ENCODE measurements around the gene ZDHHC14.
A peak's percentile ranks its signal among the peaks of the same experiment; 100 is the strongest.

Gene ZDHHC14

DNA sequence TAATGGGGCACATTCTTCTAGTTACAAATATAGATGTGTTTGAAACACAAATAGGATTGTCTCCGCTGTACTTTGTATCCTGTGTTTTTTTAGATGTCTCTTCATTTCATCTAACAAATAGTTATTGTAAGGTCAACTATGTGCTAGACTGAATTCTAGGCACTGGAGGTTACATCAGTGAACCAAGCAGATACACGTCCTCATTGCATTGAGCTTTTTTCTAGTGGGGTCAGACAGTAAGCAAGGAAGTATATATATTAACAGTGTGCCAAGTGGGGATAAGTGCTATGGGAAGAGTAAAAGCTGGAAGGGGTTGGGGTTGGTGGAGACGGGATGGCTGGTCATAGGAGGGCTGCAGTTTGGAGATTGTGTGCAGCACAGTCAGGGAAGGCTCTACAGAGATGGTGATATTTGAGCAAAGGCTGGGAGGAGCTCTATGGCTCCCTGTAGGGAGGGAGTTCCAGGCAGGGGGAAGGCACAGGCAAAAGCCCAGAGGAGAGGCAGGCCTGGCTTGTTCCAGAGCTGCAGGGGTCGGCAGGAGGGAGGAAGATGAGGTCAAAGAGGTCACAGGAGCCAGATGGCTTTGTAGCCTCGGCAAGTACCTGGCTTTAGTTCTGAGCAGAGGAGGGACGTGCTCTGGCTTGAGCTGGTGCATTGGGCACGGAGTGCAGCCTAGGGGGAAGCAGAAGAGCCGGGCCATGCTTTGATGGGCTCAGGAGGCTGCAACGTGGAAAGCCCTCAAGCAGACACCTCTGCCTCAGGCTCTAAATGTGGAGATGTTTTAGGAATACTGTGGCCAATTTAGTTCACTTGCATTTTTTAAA is 152.3 kb downstream of the ZDHHC14 start:
- no peak for TF ChIP-seq CTCF (IDR thresholded peaks at IDR 0.05; ENCODE audit: control insufficient read depth, insufficient read depth, low read depth, low read length, missing control alignments)
- no peak for DNase-seq (ENCODE audit: low read depth)
- no peak overlapping the region for H3K4me3 ChIP-seq (ENCODE audit: control insufficient read depth, low read depth, low read length)

DNA sequence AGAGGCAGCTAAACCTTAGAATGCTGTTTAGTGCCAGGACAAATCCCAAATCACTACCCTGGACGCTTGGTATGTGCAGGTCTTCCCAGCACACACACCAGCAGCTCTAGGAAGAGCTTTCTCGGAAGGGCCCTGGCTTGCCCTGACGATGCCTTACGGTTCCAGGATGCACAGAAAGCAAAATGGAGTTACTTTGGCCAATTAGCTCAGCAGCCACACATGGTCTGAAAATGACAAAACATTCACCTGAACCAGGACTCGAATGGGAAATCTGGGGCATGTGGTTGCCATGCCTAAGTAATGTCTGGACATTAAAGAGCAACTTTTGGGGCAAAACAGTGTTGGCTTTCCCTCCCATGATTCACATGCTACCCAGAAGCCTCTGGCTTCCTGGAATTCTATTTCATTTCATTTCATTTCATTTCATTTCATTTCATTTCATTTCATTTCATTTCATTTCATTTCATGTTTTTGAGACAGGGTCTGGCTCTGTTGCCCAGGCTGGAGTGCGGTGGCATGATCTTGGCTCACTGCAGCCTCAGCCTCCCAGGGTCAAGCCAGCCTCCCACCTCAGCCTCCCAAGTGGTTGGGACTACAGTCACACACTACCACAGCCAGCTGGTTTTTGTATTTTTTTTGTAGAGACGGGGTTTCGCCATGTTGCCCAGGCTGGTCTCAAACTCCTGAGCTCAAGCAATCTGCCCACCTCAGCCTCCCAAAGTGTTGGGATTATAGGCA is 153.3 kb downstream of the ZDHHC14 start:
- no peak for DNase-seq (ENCODE audit: low read depth)
- no peak for TF ChIP-seq CTCF (IDR thresholded peaks at IDR 0.05; ENCODE audit: control insufficient read depth, insufficient read depth, low read depth, low read length, missing control alignments)
- H3K4me3 ChIP-seq (ENCODE audit: control insufficient read depth, low read depth, low read length), result no peak overlapping the region

GRCh38 chr6:157534977-157535339 is 154.0 kb downstream of the ZDHHC14 start:
- TF ChIP-seq CTCF (IDR thresholded peaks at IDR 0.05; ENCODE audit: control insufficient read depth, insufficient read depth, low read depth, low read length, missing control alignments), result no peak
- no peak for DNase-seq (ENCODE audit: low read depth)
- H3K4me3 ChIP-seq (ENCODE audit: control insufficient read depth, low read depth, low read length), result no peak overlapping the region

DNA sequence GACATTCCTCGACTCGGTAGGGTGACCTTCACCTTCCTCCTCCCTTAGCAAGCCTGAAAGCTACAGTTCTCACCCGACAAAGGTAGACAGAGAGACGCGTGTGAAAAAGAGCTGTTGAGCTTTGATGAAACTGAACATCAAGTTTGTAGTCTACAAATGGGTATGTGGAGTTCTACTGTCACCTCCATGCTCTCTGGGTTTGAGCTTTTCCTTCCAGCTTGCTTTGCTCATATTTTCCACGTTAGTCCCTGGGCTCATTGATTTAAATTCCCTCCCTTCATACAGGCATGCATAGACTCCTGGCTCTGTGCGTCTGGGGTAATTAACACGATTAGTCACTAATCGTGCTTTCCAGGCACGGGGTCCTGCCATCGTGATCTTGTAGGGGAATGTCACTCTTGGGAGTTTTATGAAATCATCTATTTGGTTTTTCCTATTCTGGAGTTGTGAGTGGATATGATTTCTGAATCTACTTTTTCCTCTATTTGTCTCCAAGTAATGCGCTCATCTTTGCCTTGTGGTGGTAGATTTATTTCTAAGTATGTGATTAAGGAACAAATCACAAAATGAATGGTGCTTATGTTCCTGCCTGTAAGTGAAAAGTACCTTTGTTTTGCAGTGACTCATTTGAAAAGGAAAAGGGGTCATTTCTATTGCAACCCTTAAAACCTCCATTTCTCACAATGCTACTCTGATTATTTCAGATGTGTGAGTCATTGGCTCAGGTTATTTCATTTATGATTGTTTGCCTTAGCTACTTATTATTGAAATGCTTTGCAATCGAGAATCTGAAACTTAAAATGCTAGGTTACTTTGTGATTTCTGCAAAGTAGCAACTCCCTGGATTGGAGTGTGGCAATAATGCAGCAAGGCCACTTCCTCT is 154.6 kb downstream of the ZDHHC14 start:
- DNase-seq (ENCODE audit: low read depth), result peak; percentile 17
- no peak for TF ChIP-seq CTCF (IDR thresholded peaks at IDR 0.05; ENCODE audit: control insufficient read depth, insufficient read depth, low read depth, low read length, missing control alignments)
- no peak overlapping the region for H3K4me3 ChIP-seq (ENCODE audit: control insufficient read depth, low read depth, low read length)

DNA sequence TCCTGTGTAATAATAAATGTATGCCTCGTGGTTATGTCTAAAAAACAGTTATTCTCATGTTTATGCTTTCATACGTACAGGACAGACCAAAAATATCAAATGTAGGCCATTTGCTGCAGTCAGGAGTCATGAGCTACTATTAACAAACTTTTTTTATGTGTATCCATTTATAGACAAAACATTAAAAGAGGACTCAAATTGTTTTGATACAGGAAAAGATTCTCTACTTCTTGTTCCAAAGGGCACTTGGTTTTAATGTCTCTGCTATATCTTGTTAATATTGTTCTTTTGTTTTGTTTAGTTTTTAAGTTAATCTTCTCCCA is 155.2 kb downstream of the ZDHHC14 start:
- DNase-seq (ENCODE audit: low read depth), result no peak
- no peak for TF ChIP-seq CTCF (IDR thresholded peaks at IDR 0.05; ENCODE audit: control insufficient read depth, insufficient read depth, low read depth, low read length, missing control alignments)
- H3K4me3 ChIP-seq (ENCODE audit: control insufficient read depth, low read depth, low read length), result no peak overlapping the region

DNA sequence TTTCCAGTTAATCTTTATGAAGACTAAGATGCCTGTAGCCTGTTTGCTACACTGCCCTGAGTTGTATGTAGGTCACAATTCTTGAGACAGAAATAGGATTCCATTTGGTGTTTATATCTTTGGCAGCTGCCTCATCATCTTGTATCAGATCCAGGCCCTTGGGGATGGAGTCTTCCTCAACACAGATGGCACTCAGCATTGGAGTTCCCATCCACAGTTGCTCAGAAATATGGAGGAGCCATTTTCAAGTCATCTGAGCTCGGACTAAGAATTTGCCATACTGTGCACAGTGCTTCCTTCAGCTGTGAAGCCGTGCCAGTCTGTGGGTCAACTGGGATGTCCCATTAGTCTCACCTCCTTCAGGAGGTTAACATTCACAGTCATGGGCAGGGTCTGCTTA is 156.6 kb downstream of the ZDHHC14 start:
- TF ChIP-seq CTCF (IDR thresholded peaks at IDR 0.05; ENCODE audit: control insufficient read depth, insufficient read depth, low read depth, low read length, missing control alignments), result no peak
- no peak overlapping the region for H3K4me3 ChIP-seq (ENCODE audit: control insufficient read depth, low read depth, low read length)
- DNase-seq (ENCODE audit: low read depth), result no peak
